SIG-M5 (cell line): Measurements from ENCODE around the gene APOC4.

ENCODE experiments used
- DNase-seq: peaks from one replicate; lab custom pipeline; 2025; lab: John Stamatoyannopoulos, UW

The APOC4 gene

GRCh38 chr19:44993926-44994537 is 52.0 kb downstream of the APOC4 start:
- no peak for DNase-seq
